ENCODE data around the gene SP7.
"Not testable (repeated sequence)": the region's sequence is repeated elsewhere in the genome, so short reads cannot be mapped to it uniquely, and the experiment has no call there.

The SP7 gene

DNA sequence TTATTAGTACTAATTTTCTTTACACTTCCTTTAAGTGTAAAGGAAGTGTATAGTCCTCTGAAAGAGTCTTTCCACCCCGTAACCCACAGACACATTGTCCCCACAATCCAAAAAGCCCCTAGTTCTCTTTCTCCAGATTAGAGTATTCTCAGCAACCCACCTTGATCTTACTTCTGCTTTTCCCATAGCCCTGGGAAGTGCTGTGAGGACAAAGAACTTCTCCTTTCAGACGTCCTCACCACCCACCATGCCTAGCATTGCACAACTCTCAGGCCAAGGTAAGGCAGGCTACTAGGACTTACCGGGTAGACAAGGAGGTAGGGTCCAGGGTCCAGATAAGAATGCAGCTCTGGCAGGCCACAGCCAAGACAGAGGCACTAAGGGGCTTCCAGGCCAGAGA, 22.2 kb downstream of the SP7 start:
- no peak for DNase-seq

- DNase-seq: no peak
Observed at GRCh38 chr12:53308276-53308675, 27.9 kb downstream of the SP7 start.

GRCh38 chr12:53306826-53307225, 29.3 kb downstream of the SP7 start:
- DNase-seq: no peak

DNA sequence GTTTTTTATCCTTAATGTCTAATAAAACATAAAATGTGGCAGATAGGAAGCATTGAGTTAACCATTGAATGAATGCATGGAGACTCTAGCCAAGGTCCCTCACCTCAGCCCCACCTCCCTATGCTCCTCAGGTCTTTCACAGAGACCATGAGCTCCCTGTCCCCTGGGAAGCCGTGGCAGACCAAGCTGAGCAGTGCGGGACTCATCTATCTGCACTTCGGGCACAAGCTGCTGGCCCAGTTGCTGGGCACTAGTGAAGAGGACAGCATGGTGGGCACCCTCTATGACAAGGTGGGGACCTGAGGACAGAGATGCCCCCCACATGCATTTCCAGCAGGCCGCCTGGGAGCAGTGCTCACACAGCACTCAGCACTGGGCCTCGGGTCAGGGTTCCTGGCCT, 33.3 kb downstream of the SP7 start:
- DNase-seq: no peak

GRCh38 chr12:53300187-53300586, 36.0 kb downstream of the SP7 start:
- DNase-seq: no peak

DNA sequence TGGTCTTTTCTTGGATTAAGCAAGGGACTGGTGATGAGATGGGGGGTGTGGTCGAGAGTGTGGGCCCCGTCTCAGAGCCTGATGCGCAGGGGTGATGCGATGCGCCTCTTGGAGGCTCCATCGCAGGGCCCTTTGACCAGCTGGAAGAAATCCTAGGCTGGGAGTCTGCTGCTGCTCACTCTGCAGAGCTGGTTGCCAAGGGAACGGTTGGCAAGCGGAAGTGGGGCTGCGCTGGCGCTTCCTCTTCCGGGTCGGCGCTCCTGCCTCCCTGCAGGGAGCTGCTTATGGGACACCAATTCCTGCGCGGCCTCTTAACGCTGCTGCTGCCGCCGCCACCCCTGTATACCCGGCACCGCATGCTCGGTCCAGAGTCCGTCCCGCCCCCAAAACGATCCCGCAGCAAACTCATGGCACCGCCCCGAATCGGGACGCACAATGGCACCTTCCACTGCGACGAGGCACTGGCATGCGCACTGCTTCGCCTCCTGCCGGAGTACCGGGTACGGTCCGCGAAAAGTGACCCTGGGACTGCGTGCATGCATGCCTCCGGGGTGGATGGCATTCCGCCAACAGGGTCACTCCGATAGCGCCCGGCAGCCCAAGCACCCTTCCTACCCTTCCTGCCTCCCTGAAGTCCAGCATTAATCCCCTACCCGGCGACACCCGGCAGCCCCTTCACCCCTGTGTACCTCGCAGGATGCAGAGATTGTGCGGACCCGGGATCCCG, 36.5 kb downstream of the SP7 start, which contains the start of gene MYG1:
MYG1 (plus strand) TSS at position 242 of the 727 bp plus-strand sequence; CDS start at position 285, 43 bp downstream.
- peak; percentile 84 to 87 for DNase-seq

DNA sequence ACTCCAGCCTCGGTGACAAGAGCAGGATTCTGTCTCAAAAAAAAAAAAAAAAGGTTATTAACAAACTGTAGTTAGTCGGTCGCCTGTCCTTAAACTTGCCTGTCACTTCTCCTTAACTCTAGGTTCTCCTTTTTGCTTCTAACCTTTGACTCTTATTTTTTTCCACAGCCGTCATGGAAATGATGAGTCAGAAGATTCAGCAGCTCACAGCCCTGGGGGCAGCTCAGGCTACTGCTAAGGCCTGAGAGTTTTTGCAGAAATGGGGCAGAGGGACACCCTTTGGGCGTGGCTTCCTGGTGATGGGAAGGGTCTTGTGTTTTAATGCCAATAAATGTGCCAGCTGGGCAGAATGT, 37.1 kb downstream of the SP7 start:
- peak; percentile 50 to 55 for DNase-seq

GRCh38 chr12:53298164-53298563, 38.0 kb downstream of the SP7 start:
- DNase-seq: no peak

DNA sequence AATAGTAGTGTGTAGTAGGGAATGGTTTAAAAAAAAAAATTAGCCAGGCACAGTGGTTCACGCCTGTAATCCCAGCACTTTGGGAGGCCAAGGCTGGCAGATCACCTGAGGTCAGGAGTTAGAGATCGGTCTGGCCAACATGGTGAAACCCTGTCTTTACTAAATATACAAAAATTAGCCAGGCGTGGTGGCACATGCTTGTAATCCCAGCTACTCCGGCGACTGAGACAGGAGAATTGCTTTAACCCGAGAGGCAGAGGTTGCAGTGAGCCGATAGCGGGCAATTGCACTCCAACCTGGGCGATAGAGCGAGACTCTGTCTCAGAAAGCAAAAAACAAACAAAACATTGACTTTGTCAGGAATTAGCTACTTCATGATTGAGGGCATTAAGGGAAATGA, 39.0 kb downstream of the SP7 start:
- not testable (repeated sequence) for DNase-seq

GRCh38 chr12:53295891-53296219, 40.3 kb downstream of the SP7 start:
- no peak for DNase-seq

DNA sequence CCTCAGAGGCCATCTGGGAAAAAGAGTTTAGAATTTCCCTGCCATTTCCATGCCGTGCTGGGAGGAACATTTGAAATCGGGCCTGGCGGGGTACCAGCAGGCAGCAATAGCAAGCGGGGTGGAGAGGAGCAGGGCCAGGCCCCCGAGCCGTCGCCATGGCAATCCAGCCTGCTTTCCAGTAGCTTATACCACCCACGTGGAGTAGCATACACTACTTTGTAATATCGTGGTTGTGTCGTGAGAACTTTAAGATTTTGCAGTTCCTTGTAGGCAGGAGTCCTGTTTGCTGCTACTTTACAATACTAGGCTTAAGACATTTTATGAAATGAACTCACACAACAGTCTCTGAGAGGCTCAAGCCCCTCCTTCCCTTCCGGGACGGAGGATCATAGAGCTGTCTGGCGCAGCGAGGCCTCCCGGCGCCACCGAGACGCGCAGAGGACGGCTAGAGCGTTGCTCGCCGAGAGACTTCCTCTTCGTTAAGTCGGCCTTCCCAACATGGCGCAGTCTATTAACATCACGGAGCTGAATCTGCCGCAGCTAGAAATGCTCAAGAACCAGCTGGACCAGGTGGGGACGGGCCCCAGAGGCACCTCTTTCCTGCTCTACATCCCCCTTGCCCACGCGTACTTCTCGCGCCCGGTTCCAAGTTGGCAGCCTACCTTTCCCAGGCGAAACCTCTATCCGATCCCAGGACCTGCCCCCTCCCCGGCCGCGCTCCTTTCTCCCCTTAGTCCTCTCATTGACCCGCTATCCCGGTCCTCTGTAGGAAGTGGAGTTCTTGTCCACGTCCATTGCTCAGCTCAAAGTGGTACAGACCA, 40.9 kb downstream of the SP7 start, which contains the start of gene PFDN5:
PFDN5 (plus strand) TSS at position 473 of the 821 bp plus-strand sequence; CDS start at position 499, 26 bp downstream.
- peak; percentile 92 to 93 for DNase-seq

DNA sequence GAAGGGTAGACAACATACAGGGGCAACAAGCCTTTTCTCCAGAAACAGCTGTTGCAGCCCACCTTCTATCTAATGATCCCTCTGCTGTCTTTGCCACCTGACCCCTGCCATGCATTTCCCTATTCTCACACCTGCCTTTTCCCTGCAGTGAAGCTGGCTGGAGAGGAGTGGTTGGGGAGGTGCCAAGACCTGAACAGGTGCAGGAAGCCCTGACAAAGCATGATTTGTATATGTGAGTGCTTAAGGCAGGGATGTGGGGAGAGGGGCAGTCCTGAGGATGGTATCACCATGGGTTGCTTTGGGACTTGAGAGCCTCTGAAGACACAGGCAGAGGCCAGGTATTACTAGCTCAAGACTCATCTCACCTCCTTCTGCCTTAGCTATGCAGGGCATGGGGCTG, 43.7 kb downstream of the SP7 start:
- DNase-seq: no peak

- no peak for DNase-seq
Observed at GRCh38 chr12:53290661-53291060, 45.5 kb downstream of the SP7 start.

DNA sequence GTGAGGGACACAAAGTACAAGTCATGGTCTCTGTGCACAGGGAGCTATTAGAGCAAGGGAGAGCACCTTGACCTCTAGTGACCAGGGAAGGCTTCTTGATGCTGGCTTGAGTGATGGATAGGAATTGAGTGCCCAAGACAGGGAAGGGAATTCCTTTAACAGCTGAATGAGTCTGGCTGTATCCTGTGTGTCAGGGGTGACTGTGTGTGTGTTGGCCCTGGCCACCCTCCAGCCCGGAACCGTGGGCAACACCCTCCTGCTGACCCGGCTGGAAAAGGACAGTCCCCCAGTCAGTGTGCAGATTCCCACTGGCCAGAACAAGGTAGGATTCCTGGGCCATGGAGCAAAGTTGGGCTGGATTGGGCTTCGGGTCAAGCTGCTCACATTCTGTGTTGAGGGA, 46.3 kb downstream of the SP7 start:
- DNase-seq: no peak

DNA sequence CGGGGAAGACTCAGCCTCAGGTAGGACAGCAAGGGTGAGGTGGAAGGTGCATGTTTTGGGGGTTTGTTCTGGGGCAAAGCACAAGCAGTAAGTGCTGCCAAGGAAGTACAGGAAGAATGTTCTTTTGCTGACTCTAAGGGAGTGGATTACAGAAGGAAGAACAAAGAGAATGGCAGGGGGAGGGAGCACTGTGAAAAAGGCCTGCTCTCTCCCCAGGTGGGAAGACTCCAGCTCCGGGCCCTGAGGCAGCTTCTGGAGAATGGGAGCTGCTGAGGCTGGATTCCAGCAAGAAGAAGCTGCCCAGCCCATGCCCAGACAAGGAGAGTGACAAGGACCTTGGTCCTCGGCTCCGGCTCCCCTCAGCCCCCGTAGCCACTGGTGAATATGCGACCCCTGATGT, 47.8 kb downstream of the SP7 start:
- no peak for DNase-seq

GRCh38 chr12:53287741-53288216, 48.4 kb downstream of the SP7 start:
- peak; percentile 74 to 81 for DNase-seq

GRCh38 chr12:53286448-53286847, 49.7 kb downstream of the SP7 start:
- DNase-seq: no peak

GRCh38 chr12:53279888-53280498, 56.2 kb downstream of the SP7 start:
- DNase-seq: no peak

- no peak for DNase-seq
Observed at GRCh38 chr12:53279283-53279869, 56.8 kb downstream of the SP7 start.

GRCh38 chr12:53277981-53278380, 58.2 kb downstream of the SP7 start:
- DNase-seq: no peak

Data from CD4-positive, alpha-beta T cell treated with Interferon alpha-2 for 1 hour (primary cell).